Esophagus mucosa (tissue), 1 donor: ENCODE results near the gene WHAMM. TPM values are rescaled to one million over a fixed set of nuclear protein-coding genes. Genes with fewer than 3 reads are reported as not detected.
"Not testable (repeated sequence)": the region's sequence is repeated elsewhere in the genome, so short reads cannot be mapped to it uniquely, and the experiment has no call there.

Source experiments
- ATAC-seq: fragments of 200-7000 bp; cut with Tn5 transposase; one replicate; pipeline ENCODE4 v1.9.1; 2020
- total RNA-seq: library from RNA; stranded (reverse); gene quantifications from one replicate; pipeline ENCODE4 v1.2.4, GENCODE V29; 2023
- donor health status: DM: yes; HTN: yes; CAD: no.

Gene WHAMM, protein sequence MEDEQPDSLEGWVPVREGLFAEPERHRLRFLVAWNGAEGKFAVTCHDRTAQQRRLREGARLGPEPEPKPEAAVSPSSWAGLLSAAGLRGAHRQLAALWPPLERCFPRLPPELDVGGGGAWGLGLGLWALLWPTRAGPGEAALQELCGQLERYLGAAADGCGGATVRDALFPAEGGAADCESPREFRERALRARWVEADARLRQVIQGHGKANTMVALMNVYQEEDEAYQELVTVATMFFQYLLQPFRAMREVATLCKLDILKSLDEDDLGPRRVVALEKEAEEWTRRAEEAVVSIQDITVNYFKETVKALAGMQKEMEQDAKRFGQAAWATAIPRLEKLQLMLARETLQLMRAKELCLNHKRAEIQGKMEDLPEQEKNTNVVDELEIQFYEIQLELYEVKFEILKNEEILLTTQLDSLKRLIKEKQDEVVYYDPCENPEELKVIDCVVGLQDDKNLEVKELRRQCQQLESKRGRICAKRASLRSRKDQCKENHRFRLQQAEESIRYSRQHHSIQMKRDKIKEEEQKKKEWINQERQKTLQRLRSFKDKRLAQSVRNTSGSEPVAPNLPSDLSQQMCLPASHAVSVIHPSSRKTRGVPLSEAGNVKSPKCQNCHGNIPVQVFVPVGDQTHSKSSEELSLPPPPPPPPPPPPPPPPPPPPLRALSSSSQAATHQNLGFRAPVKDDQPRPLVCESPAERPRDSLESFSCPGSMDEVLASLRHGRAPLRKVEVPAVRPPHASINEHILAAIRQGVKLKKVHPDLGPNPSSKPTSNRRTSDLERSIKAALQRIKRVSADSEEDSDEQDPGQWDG
- 4.0 TPM for total RNA-seq

- peak; percentile 98 for ATAC-seq
Observed at GRCh38 chr15:82809308-82810060, at the start of gene WHAMM. WHAMM (plus strand) TSS chr15:82809628; CDS start chr15:82809727, 99 bp downstream.

GRCh38 chr15:82763361-82764116, 45.9 kb upstream of the WHAMM start:
- ATAC-seq = no peak

DNA sequence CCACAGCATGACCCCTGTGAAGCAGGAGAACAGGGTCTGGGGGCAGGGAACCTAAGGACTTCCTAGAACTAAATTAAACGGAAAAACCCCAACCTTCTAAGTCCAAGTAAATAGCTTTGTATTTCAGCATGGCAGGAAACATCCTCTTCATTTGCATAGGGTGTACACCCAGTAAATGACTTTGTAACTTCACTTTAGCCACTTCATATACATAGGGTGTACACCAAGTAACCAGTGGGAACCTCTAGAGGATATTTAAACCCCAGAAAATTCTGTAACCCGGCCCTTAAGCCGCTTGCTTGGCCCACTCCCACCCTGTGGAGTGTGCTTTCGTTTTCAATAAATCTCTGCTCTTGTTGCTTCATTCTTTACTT, 45.3 kb upstream of the WHAMM start:
- ATAC-seq = no peak

GRCh38 chr15:82764740-82765139, 44.7 kb upstream of the WHAMM start:
- no peak for ATAC-seq

DNA sequence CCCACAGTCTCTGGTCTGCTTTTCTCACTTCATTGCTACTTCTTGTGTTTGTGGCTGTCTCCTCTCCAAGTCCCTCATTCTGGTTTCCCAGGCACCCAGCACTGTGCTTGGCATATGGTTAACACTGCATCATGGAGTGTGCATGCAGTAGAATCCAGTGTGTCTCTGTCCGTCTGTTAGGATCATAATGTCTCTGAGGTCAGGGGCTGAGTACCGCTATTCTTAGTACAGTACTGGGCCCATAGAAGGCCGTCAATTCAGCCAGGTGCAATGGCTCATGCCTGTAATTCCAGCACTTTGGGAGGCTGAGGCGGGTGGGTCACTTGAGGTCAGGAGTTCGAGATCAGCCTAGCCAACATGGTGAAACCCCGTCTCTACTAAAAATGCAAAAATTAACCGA, 43.2 kb upstream of the WHAMM start:
- not testable (repeated sequence) for ATAC-seq

DNA sequence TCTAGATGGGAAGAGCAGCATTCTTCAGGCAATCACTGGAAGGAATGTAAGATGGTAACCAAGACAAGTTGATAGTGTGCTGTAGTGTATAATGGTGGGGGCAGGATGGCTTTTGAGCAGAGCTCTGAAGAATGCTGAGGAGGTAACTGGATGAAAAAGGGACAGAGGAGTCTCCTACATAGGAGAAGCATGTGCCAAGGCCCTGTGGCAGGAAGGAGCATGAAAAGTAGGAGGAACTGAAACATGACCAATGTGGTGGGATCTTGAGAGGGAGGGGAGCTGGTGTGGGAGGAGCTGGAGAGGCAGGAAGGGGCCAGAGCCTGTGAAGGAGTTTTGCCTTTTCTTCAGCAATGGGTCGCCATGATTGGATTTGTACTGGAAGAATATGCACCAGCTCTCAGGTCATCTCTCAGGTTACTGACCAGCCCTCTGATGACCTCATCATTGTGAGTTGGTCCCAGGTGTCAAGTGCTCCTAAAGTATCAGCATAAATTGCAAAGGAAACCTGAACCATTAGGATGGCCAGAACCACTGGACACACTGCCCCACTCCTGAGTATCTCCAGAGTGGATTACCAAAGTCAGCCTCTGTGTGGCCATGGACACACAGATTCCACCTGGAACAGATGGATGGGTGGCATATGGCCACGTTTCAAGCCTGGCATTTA, 42.1 kb upstream of the WHAMM start:
- ATAC-seq = no peak

DNA sequence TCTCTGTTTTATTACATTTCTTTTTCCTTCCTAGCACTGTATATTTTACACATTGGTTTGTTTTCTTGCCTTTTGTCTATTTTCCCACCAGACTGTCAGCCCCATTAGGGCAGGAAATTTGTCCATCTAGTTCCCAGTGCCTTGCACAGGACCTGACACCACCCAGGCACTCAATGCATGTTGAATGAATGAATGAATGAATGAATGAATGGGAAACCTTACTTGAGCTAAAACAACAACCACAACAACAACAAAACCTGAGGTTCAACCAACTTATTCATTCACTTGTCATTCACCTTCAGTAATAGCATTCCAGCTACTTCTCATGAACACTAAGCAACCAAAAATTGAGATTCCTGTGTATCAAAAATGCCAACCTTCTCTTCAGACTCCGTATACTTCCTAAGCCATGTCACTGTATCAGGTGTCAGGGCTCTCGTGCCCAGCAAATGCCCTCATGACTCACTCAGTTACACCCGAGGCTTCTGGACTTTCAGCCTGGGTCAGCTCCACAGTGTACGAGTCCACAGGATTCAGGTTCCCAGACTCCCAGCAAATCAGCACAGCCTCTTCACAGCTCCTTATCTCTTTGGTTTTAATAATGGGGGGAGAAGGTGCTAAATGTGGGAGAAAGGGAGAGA, 40.9 kb upstream of the WHAMM start:
- ATAC-seq = peak; percentile 58

GRCh38 chr15:82771789-82772607, 37.4 kb upstream of the WHAMM start:
- peak; percentile 67 for ATAC-seq

DNA sequence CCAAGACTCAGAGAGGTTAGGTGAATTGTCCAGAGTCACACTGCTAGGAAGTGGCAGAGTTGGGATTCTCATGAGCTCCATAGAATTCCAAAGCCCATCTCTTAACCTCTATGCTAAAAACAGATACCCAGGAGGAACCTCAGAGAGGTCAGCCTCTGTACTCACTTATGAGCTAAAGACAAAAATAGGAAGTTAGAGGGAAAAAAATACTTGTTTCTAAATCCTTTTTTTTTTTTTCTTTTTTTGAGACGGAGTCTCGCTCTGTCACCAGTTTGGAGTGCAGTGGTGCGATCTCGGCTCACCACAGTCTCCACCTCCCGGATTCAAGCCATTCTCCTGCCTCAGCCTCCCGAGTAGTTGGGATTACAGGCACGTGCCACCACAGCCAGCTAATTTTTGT, 34.9 kb upstream of the WHAMM start:
- ATAC-seq = no peak

DNA sequence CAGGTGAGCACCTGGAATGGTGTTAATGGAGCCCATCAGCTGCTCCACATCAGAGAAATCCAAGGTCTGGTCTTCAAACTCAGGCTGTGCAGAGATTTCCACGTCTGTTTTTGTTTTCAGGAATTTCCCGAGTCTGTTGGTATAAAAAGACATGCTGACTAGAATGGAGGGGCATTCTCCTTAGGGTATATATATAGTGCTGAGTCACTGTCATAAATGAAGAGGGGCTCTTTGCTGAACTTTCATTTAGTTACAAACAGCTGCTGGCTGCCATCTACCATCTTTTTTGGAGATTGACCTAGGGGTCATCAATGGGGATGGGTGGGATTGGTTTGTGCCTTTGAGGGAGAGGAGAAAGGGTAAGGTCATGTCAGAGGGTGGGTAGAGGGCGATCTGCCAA, 30.7 kb upstream of the WHAMM start:
- ATAC-seq = no peak

GRCh38 chr15:82781349-82781748, 28.1 kb upstream of the WHAMM start:
- ATAC-seq = no peak

- ATAC-seq = no peak
Observed at GRCh38 chr15:82788496-82788895, 20.9 kb upstream of the WHAMM start.

DNA sequence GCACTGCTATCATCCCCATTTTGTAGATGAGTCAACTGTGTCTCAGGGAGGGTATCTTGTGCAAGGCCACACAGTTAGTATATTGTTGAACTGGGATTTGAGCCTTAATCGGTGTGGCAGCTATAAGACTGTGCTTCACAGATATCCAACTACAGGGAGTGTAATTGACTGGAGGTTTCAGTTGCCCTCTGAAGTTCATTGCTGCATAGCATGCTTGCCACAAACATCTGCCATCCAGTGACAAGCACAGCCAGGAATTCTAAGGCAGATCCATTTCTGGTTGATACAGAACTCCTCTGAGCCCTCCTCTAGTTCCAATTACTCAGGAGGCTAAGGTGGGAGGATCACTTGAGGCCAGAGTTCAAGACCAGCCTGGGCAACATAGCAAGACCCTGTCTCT, 19.9 kb upstream of the WHAMM start:
- ATAC-seq = no peak

DNA sequence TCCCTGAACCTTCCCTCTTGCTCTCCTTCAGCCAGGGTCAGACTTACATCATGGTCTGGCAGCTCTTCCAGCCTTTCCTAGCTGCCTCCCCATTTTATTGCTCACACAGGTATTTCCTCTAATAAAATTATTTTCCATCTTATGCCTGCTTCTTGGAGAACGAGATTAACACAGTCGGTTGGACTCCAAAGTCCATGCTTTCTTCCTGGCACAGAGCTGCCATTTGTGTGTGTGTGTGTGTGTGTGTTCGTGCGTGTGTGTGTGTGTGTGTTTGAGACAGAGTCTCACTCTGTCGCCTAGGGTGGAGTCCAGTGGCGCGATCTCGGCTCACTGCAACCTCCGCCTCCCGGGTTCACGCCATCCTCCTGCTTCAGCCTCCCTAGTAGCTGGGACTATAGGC, 19.1 kb upstream of the WHAMM start:
- no peak for ATAC-seq

GRCh38 chr15:82792068-82792467, 17.4 kb upstream of the WHAMM start:
- ATAC-seq = no peak

- ATAC-seq = no peak
Observed at GRCh38 chr15:82793737-82794136, 15.7 kb upstream of the WHAMM start.

- no peak for ATAC-seq
Observed at GRCh38 chr15:82798104-82798503, 11.3 kb upstream of the WHAMM start.

DNA sequence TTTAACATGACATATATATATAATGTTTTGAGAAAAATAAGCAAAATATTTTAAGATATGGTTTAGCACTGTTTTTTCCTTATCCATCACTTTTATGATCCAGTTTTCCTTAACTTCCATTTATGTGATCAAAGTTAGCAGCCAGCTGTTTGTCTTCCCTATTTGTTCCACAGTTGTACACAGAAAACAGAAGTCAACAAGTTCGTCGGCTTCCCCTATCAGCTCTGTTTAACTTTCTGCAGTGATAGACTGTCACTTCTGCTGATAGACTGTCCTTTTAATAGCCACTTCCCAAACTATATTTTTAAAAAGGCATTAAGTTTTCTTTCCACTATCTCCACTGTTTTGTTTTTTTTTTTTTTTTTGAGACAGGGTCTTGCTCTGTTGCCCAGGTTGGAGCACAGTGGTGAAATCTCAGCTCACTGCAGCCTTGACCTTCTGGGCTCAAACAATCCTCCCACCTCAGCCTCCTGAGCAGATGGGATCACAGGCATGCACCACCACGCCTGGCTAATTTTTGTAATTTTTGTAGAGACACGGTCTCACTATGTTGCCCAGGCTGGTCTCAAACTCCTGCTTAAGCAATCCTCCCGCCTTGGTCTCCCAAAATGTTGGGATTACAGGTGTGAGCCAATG, 10.8 kb upstream of the WHAMM start:
- no peak for ATAC-seq

GRCh38 chr15:82799183-82799841, 10.1 kb upstream of the WHAMM start:
- no peak for ATAC-seq
